H1 (cell line): ENCODE measurements around the gene MRFAP1L1. TPM values are rescaled to one million over a fixed set of nuclear protein-coding genes. Genes with fewer than 3 reads are reported as not detected.

ENCODE experiments used
- CTCF ChIA-PET: fragments of 300-600 bp; sonication (Branson Sonifier 250); formaldehyde crosslinking; loops from one replicate; lab custom pipeline; 2021; ENCODE audit not compliant: partially characterized antibody; lab: Charles Lee
- POLR2A ChIA-PET: fragments of 300-600 bp; sonication (Branson Sonifier 250); formaldehyde crosslinking; loops from one replicate; lab custom pipeline; 2021; ENCODE audit warnings: inconsistent platforms; ENCODE audit not compliant: partially characterized antibody; lab: Charles Lee
- DNase-seq, 2 experiments: peaks; one replicate each; pipeline versions ENCODE4 v3.0.0 to v3.0.0-alpha.2; 2010 to 2022; ENCODE audit warnings: low spot score in 2 of 2, low read depth in 1 of 2, mixed read lengths in 1 of 2
- FAIRE-seq: peaks from 2 replicates; lab custom pipeline; 2011; peaks lifted over from hg19 to GRCh38; lab: Jason Lieb, UNC
- H2AFZ ChIP-seq: 2 replicates; pipeline ENCODE4 v1.8.1; 2012; ENCODE audit warnings: low read length, inconsistent platforms
- H2AK5ac ChIP-seq: 2 replicates; pipeline ENCODE4 v1.6.1; 2013; ENCODE audit warnings: low read depth, low read length
- H2BK120ac ChIP-seq: replicated peaks from 2 replicates; pipeline ENCODE3; 2013; ENCODE audit warnings: low read depth, low read length, inconsistent platforms
- H2BK12ac ChIP-seq: 2 replicates; pipeline ENCODE4 v1.6.1; 2013; ENCODE audit warnings: low read depth, low read length
- H2BK15ac ChIP-seq: 2 replicates; pipeline ENCODE4 v1.6.1; 2013; ENCODE audit warnings: low read length
- H2BK20ac ChIP-seq: 2 replicates; pipeline ENCODE4 v1.6.1; 2013; ENCODE audit warnings: low read length
- H2BK5ac ChIP-seq: 2 replicates; pipeline ENCODE4 v1.6.1; 2013; ENCODE audit warnings: low read depth, low read length
- H3K14ac ChIP-seq: 2 replicates; pipeline ENCODE4 v1.6.1; 2013; ENCODE audit warnings: inconsistent platforms; ENCODE audit not compliant: insufficient read length
- H3K18ac ChIP-seq: 2 replicates; pipeline ENCODE4 v1.6.1; 2013; ENCODE audit warnings: low read length; ENCODE audit errors: extremely low read depth
- H3K23ac ChIP-seq: 2 replicates; pipeline ENCODE4 v1.6.1; 2013; ENCODE audit warnings: inconsistent platforms; ENCODE audit not compliant: insufficient read length
- H3K23me2 ChIP-seq: 2 replicates; pipeline ENCODE4 v1.6.1; 2013; ENCODE audit warnings: low read depth, low read length
- H3K27ac ChIP-seq: 2 replicates; pipeline ENCODE4 v1.6.1; 2011; ENCODE audit warnings: low read depth, low read length, inconsistent platforms
- H3K27me3 ChIP-seq, 4 experiments: replicated peaks in 1 of 4; 1 replicate in 1 of 4; 2 replicates in 3 of 4; pipeline versions ENCODE4 v1.6.1 to v1.8.1; 2011 to 2013; ENCODE audit warnings: low read length in 3 of 4, mild to moderate bottlenecking in 3 of 4, inconsistent platforms in 2 of 4, mixed read lengths in 2 of 4, moderate library complexity in 1 of 4; ENCODE audit not compliant: control insufficient read depth in 3 of 4, insufficient read depth in 3 of 4; ENCODE audit errors: extremely low read depth in 1 of 4
- H3K36me3 ChIP-seq, 4 experiments: 2 replicates each; pipeline versions ENCODE4 v1.6.1 to v1.8.1; 2011 to 2013; ENCODE audit warnings: mild to moderate bottlenecking in 4 of 4, low read length in 3 of 4, moderate library complexity in 2 of 4, control low read depth in 1 of 4, inconsistent platforms in 1 of 4; ENCODE audit not compliant: insufficient read depth in 4 of 4, control insufficient read depth in 2 of 4
- H3K4ac ChIP-seq: replicated peaks from 2 replicates; pipeline ENCODE3; 2013; ENCODE audit warnings: low read length, low read depth, mixed read lengths, inconsistent platforms; ENCODE audit not compliant: insufficient read length
- H3K4me1 ChIP-seq, 4 experiments: replicated peaks in 1 of 4; 1 replicate in 1 of 4; 2 replicates in 3 of 4; pipeline versions ENCODE4 v1.6.1 to v1.8.1; 2011 to 2013; ENCODE audit warnings: low read length in 3 of 4, inconsistent platforms in 2 of 4, mixed read lengths in 1 of 4; ENCODE audit not compliant: insufficient read depth in 4 of 4, control insufficient read depth in 3 of 4
- H3K4me2 ChIP-seq, 2 experiments: 2 replicates each; pipeline versions ENCODE4 v1.6.1 to v1.8.1; 2011 to 2013; ENCODE audit warnings: low read depth in 2 of 2, low read length in 2 of 2, control low read depth in 1 of 2, inconsistent platforms in 1 of 2, mild to moderate bottlenecking in 1 of 2; ENCODE audit not compliant: insufficient read depth in 1 of 2
- H3K4me3 ChIP-seq, 4 experiments: fragments of 200-600, 300-600 bp in 1 of 4; sonication (generic), shearing (Covaris generic), sonication (Bioruptor Twin) in 1 of 4; 2 replicates each; pipeline versions ENCODE4 v1.5.1 to v1.8.1; 2011 to 2016; ENCODE audit warnings: low read length in 4 of 4, low read depth in 3 of 4, control low read depth in 2 of 4, inconsistent platforms in 2 of 4, mild to moderate bottlenecking in 2 of 4, mixed read lengths in 1 of 4, moderate library complexity in 1 of 4; ENCODE audit not compliant: insufficient read depth in 2 of 4; ENCODE audit errors: extremely low read depth in 1 of 4
- H3K56ac ChIP-seq: replicated peaks from 2 replicates; pipeline ENCODE3; 2013; ENCODE audit warnings: low read depth, mild to moderate bottlenecking, mixed read lengths, low read length, inconsistent platforms; ENCODE audit not compliant: insufficient read length
- H3K79me1 ChIP-seq: 2 replicates; pipeline ENCODE4 v1.6.1; 2013; ENCODE audit warnings: low read depth, low read length, control low read depth
- H3K79me2 ChIP-seq, 2 experiments: 2 replicates each; pipeline versions ENCODE4 v1.6.1 to v1.8.1; 2012 to 2013; ENCODE audit warnings: low read length in 2 of 2, mild to moderate bottlenecking in 2 of 2, inconsistent platforms in 1 of 2; ENCODE audit not compliant: insufficient read depth in 2 of 2, control insufficient read depth in 1 of 2
- H3K9ac ChIP-seq, 4 experiments: replicated peaks in 1 of 4; 1 replicate in 1 of 4; 2 replicates in 3 of 4; pipeline versions ENCODE4 v1.6.1 to v1.8.1; 2011 to 2013; ENCODE audit warnings: low read depth in 3 of 4, low read length in 3 of 4, control low read depth in 2 of 4, mild to moderate bottlenecking in 2 of 4, moderate library complexity in 2 of 4, inconsistent platforms in 1 of 4; ENCODE audit errors: extremely low read depth in 1 of 4
- H3K9me3 ChIP-seq, 2 experiments: 2 replicates each; pipeline versions ENCODE4 v1.6.1 to v1.8.1; 2012 to 2013; ENCODE audit warnings: mild to moderate bottlenecking in 2 of 2, moderate library complexity in 2 of 2, control low read depth in 1 of 2, inconsistent platforms in 1 of 2, low read depth in 1 of 2, low read length in 1 of 2, mixed read lengths in 1 of 2; ENCODE audit not compliant: insufficient read depth in 2 of 2
- H4K20me1 ChIP-seq, 2 experiments: replicated peaks in 1 of 2; 2 replicates each; pipeline versions ENCODE3 to v1.8.1; 2011 to 2013; ENCODE audit warnings: inconsistent platforms in 2 of 2, low read length in 2 of 2, mild to moderate bottlenecking in 1 of 2; ENCODE audit not compliant: insufficient read depth in 2 of 2, control insufficient read depth in 1 of 2
- H4K5ac ChIP-seq: 2 replicates; pipeline ENCODE4 v1.6.1; 2013; ENCODE audit warnings: low read length, low read depth, mixed read lengths, inconsistent platforms; ENCODE audit not compliant: insufficient read length
- H4K8ac ChIP-seq: 2 replicates; pipeline ENCODE4 v1.8.0; 2013; ENCODE audit warnings: mild to moderate bottlenecking, moderate library complexity, low read length, inconsistent platforms; ENCODE audit not compliant: insufficient read depth; ENCODE audit errors: extremely low read depth
- H4K91ac ChIP-seq: replicated peaks from 2 replicates; pipeline ENCODE3; 2013; ENCODE audit warnings: low read length, mixed read lengths, inconsistent platforms; ENCODE audit not compliant: insufficient read length
- BACH1 ChIP-seq: IDR thresholded peaks from 2 replicates; pipeline ENCODE4 v1.6.1; 2012; ENCODE audit warnings: low read length, improper control_type of control experiment
- CBX8 ChIP-seq: fragments of 300-800, 300-1000 bp; sonication (generic); IDR thresholded peaks from 2 replicates; pipeline ENCODE4 v1.7.1; 2016; ENCODE audit warnings: low read depth, low read length, borderline replicate concordance
- CEBPB ChIP-seq: IDR thresholded peaks from 2 replicates; pipeline ENCODE4 v1.6.1; 2012; ENCODE audit warnings: low read depth, low read length
- EZH2 ChIP-seq: fragments of 200-600 bp; sonication (generic); IDR thresholded peaks from 2 replicates; pipeline ENCODE4 v1.7.1; 2012; ENCODE audit warnings: low read depth, mild to moderate bottlenecking, moderate library complexity, low read length, inconsistent platforms; ENCODE audit not compliant: severe bottlenecking
- POLR2AphosphoS5 ChIP-seq: IDR thresholded peaks from 2 replicates; pipeline ENCODE4 v1.6.1; 2011; ENCODE audit warnings: low read depth, low read length
- RXRA ChIP-seq: IDR thresholded peaks from 2 replicates; pipeline ENCODE4 v1.6.1; 2011; ENCODE audit warnings: low read depth, mild to moderate bottlenecking, low read length, moderate library complexity; ENCODE audit not compliant: insufficient read depth
- SIN3A ChIP-seq, 2 experiments: IDR thresholded peaks in 1 of 2; conservative IDR thresholded peaks in 1 of 2; 2 replicates each; pipeline ENCODE4 v1.6.1; 2011 to 2012; ENCODE audit warnings: low read length in 2 of 2, improper control_type of control experiment in 1 of 2, low read depth in 1 of 2, mild to moderate bottlenecking in 1 of 2
- SP1 ChIP-seq: IDR thresholded peaks from 2 replicates; pipeline ENCODE4 v1.6.1; 2011; ENCODE audit warnings: low read depth, low read length
- TAF1 ChIP-seq: IDR thresholded peaks from 2 replicates; pipeline ENCODE4 v1.6.1; 2011; ENCODE audit warnings: mild to moderate bottlenecking, low read depth, low read length
- TBP ChIP-seq: IDR thresholded peaks from 2 replicates; pipeline ENCODE4 v1.6.1; 2011; ENCODE audit warnings: low read depth, low read length, improper control_type of control experiment
- TEAD4 ChIP-seq: IDR thresholded peaks from 2 replicates; pipeline ENCODE4 v1.6.1; 2012; ENCODE audit warnings: low read depth, low read length, inconsistent platforms, mixed read lengths
- YY1 ChIP-seq: IDR thresholded peaks from 2 replicates; pipeline ENCODE4 v1.6.1; 2011; ENCODE audit warnings: low read depth, mild to moderate bottlenecking, low read length
- WGBS, 2 experiments: shearing (Covaris generic) in 1 of 2; methylation state at CpG; one replicate each; pipeline versions ENCODE4 v1.1.6 to v1.1.7; 2013 to 2015; ENCODE audit warnings: low lambda C conversion rate in 2 of 2, mixed read lengths in 2 of 2, inconsistent platforms in 1 of 2, low coverage in 1 of 2, missing lambda C conversion rate in 1 of 2; ENCODE audit not compliant: insufficient replicate concordance in 2 of 2, insufficient coverage in 1 of 2, insufficient read length in 1 of 2; ENCODE audit errors: extremely low coverage in 1 of 2, missing lambda C conversion rate in 1 of 2; 5-methylcytosine and 5-hydroxymethylcytosine counted together
- polyA plus RNA-seq, 7 experiments: library from polyadenylated mRNA; depleted of rRNA in 3 of 7; stranded (reverse) in 5 of 7; unstranded in 2 of 7; fragments of >200 nt in 5 of 7; fragments of 200-250 nt in 2 of 7; gene quantifications; 1 replicate in 5 of 7; 2 replicates in 1 of 7; 4 replicates in 1 of 7; pipeline versions ENCODE4 v1.2.1 to v1.2.3, GENCODE V29; 2011 to 2013; ENCODE audit warnings: missing spikeins in 2 of 7, mixed read lengths in 2 of 7
- total RNA-seq: library from RNA; stranded (reverse); fragmentation: NEBNext Ultra II Directional; extraction: Animal tissue kit (Norgen Biotek cat#: 25700); gene quantifications from 2 replicates; pipeline ENCODE4 v1.2.1, GENCODE V29; 2021

The MRFAP1L1 gene
- total and polyA plus RNA-seq, 2 of the 8 experiments (the other 6 are each of a cell fraction or from before 2014, with no cell fraction given) = 26.8 to 54.3 TPM

- Histone ChIP-seq H4K8ac (no peak overlapping the region), H3K4me3 (no peak overlapping the region), H3K36me3 (no peaks in the 10 kb centered on the region), H2BK20ac (no peak overlapping the region), H3K79me1 (peaks cover 5% of the 10 kb centered on the region), H3K4me1 (peaks cover 0 to 20% (median 16%) of the 10 kb centered on the region in 4 experiments; a peak in 6 of 7 replicates), H2BK5ac (no peak overlapping the region), H2AK5ac (no peak overlapping the region), H3K27me3 (0 out of 7 replicates have a peak, but pooled peaks cover 0 to 2% (median 0%) of the 10 kb centered on the region in 4 experiments), H2BK12ac (no peak overlapping the region), H3K23me2 (no peaks in the 10 kb centered on the region; the same call in 1 of the 2 replicates), H3K14ac (no peak overlapping the region), H4K91ac (no peak overlapping the region), H3K9ac (no peak overlapping the region), H3K9me3 (peaks cover 0 to 4% of the 10 kb centered on the region in 2 experiments; a peak in 2 of 4 replicates), H3K4ac (no peak overlapping the region), H3K18ac (no peak overlapping the region), H4K20me1 (peaks cover 0 to 4% of the 10 kb centered on the region in 2 experiments), H3K27ac (no peak overlapping the region), H3K4me2 (no peak overlapping the region), H2BK120ac (no peak overlapping the region), H2AFZ (no peak overlapping the region), H3K79me2 (no peaks in the 10 kb centered on the region), H2BK15ac (no peak overlapping the region), H3K56ac (no peak overlapping the region), H3K23ac (no peak overlapping the region), H4K5ac (no peak overlapping the region)
- DNase-seq (no peak), FAIRE-seq (no peak)
- POLR2A ChIA-PET = interaction anchor here (1.5 kb wide), 1 partner anchor 13 kb away, joined by 6 read pairs; a partner anchor contains a TSS
- WGBS, 2 experiments = 85% methylated on average over 4 of the region's 4 CpGs; no CpG with 5 or more reads in 1 of the 2 experiments
- TF ChIP-seq RXRA (no peak), CEBPB (no peak), TEAD4 (no peak), CBX8 (no peak), TBP (no peak), EZH2 (no peak), SP1 (no peak), POLR2AphosphoS5 (no peak), TAF1 (no peak), BACH1 (no peak), SIN3A (conservative IDR thresholded peaks at IDR 0.05 in 1 of 2, IDR thresholded peaks at IDR 0.05 in 1 of 2; ENCODE audit: low read depth in 1 of 2, low read length in 2 of 2) (no peak), YY1 (no peak)
- CTCF ChIA-PET = interaction anchor here (1.7 to 6.6 kb wide), 3 partner anchors 11 to 23 kb away, joined by 6 to 59 read pairs (median 12); a partner anchor contains a TSS
Measured at GRCh38 chr4:6686104-6686787, 23.4 kb downstream of the MRFAP1L1 start.
